GOT3 (cell line): ENCODE measurements around the gene CORO1C.
"Not testable (repeated sequence)": the region's sequence is repeated elsewhere in the genome, so short reads cannot be mapped to it uniquely, and the experiment has no call there.

ENCODE experiments used
- DNase-seq: peaks from one replicate; lab custom pipeline; 2025; ENCODE audit warnings: mixed read lengths; lab: John Stamatoyannopoulos, UW

Gene CORO1C

GRCh38 chr12:108731105-108731865, at the start of gene CORO1C:
Gene CORO1C, minus strand, starts transcription at chr12:108731518. Its CDS starts 30,200 bp downstream, at chr12:108701318.
- DNase-seq: peak; percentile 85

- no peak for DNase-seq
Measured at GRCh38 chr12:108779998-108780688, 48.8 kb upstream of the CORO1C start.

GRCh38 chr12:108778053-108778452, 46.7 kb upstream of the CORO1C start:
- DNase-seq: no peak

- DNase-seq: no peak
Measured at GRCh38 chr12:108777156-108777555, 45.8 kb upstream of the CORO1C start.

GRCh38 chr12:108773798-108774788, 42.8 kb upstream of the CORO1C start:
- no peak for DNase-seq

- DNase-seq: no peak
Measured at GRCh38 chr12:108772891-108773797, 41.8 kb upstream of the CORO1C start.

- no peak for DNase-seq
Measured at GRCh38 chr12:108772247-108772646, 40.9 kb upstream of the CORO1C start.

- not testable (repeated sequence) for DNase-seq
Measured at GRCh38 chr12:108771835-108772234, 40.5 kb upstream of the CORO1C start.

- DNase-seq: no peak
Measured at GRCh38 chr12:108770963-108771362, 39.6 kb upstream of the CORO1C start.

- no peak for DNase-seq
Measured at GRCh38 chr12:108770269-108770829, 39.0 kb upstream of the CORO1C start.

- no peak for DNase-seq
Measured at GRCh38 chr12:108768591-108769500, 37.5 kb upstream of the CORO1C start.

GRCh38 chr12:108766294-108766693, 35.0 kb upstream of the CORO1C start:
- no peak for DNase-seq

- DNase-seq: no peak
Measured at GRCh38 chr12:108765289-108765764, 34.0 kb upstream of the CORO1C start.

- DNase-seq: no peak
Measured at GRCh38 chr12:108764540-108765288, 33.4 kb upstream of the CORO1C start.

- no peak for DNase-seq
Measured at GRCh38 chr12:108761226-108761625, 29.9 kb upstream of the CORO1C start.

- no peak for DNase-seq
Measured at GRCh38 chr12:108759924-108760323, 28.6 kb upstream of the CORO1C start.

- no peak for DNase-seq
Measured at GRCh38 chr12:108757856-108758255, 26.5 kb upstream of the CORO1C start.

GRCh38 chr12:108756421-108756820, 25.1 kb upstream of the CORO1C start:
- no peak for DNase-seq

GRCh38 chr12:108755481-108755880, 24.2 kb upstream of the CORO1C start:
- DNase-seq: no peak
